CD4-positive, alpha-beta T cell treated with Interleukin-17A for 4 hours (primary cell): ENCODE measurements around the gene GRIN2C.

ENCODE experiments used
- DNase-seq: peaks from one replicate; pipeline ENCODE4 v3.0.0-alpha.2; 2020; ENCODE audit warnings: mixed read lengths

The GRIN2C gene

GRCh38 chr17:74863420-74864296 lies 4.0 kb upstream of the GRIN2C start:
- DNase-seq: no peak

- no peak for DNase-seq
These were observed 3.2 kb upstream of the GRIN2C start for GRCh38 chr17:74862919-74863318.

DNA sequence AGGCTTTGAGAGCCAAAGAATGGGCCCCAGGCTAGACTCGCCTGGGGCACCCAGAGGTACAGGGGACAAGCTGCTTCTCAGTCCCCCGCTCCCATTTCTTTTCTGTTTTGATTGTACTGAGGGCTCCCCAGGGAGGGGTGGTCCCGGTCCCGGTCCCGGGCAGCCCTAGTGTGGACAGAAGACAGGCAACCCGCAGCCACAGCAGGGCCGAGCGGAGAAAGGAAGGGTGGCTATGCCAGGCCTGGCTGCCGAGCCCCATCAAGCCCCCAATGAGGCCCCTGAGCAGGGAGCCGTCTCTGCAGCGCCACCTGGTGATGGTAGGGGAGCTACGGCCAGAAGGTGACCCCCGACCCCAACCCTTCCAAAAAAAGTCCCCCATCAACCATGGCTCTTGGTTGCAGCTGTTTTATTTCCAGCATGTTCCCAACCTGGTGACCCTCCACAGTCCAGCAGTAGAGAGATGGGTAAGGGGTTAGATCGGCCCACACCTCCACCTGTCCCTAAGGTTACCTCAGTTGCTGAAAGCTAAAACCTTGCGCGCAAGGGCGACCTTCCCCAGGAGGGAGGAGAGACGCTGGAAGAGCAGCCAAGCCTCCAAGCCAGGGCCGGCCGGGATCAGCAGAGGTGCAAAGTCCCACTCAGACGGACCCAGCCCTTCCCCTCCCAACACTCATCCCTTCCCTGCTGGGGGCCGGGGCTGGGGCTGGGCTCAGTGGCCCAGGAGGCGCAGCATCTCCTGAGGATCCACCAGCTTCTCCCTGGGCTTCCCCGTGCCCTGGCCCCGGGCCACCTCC lies 2.6 kb upstream of the GRIN2C start:
- peak; percentile 78 for DNase-seq

DNA sequence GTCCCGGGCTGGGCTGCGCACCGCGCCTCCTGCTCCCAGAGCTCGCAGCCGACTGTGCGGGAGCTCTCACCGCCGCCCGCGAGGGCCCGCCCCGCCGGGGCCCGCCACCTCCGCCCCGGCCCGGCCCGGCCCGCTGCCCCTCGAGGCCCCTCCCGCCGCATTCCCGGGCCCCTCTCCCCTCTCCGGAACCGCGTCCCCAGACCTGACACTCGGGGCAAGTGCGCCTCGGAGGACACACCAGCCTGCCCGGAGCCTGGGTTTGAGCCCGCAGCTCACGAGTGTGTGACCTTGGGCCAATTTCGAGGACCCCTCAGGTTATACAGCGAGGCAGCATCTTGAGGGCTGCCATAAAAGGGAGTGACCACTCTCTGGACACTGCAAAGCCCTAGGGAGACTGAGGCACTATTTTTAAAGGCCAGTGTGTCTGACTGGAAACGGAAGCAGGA lies 2.0 kb upstream of the GRIN2C start:
- DNase-seq: no peak

GRCh38 chr17:74860872-74861661 lies 1.4 kb upstream of the GRIN2C start:
- no peak for DNase-seq

- peak; percentile 22 for DNase-seq
These were observed 665 bp upstream of the GRIN2C start for GRCh38 chr17:74860229-74860871.

GRCh38 chr17:74858672-74859458 lies 820 bp downstream of the GRIN2C start:
- no peak for DNase-seq

- no peak for DNase-seq
These were observed 2.5 kb downstream of the GRIN2C start for GRCh38 chr17:74857191-74857590.

- no peak for DNase-seq
These were observed 3.6 kb downstream of the GRIN2C start for GRCh38 chr17:74856112-74856511.

DNA sequence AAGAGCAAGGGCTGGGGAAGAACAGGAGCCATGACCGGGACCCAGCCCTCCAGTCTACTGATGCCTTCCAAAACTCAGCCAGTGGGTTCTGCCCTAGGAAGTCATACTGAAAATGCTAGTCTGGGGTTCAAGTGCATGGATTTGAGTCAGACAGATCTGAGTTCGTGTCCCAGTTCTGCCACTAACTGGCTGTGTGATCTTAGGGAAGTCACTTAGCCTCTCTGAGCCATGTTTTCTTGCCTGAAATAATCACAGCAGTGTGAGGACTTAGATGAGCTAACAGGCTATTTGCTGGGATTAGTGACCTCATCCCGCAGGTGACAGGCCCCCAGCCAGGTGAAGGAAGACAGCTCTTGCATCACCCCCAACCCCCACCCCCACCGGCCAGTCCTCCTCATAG lies 4.4 kb downstream of the GRIN2C start:
- DNase-seq: no peak

- DNase-seq: no peak
These were observed 4.9 kb downstream of the GRIN2C start for GRCh38 chr17:74854792-74855191.

- no peak for DNase-seq
These were observed 6.0 kb downstream of the GRIN2C start for GRCh38 chr17:74853669-74854068.

- DNase-seq: no peak
These were observed 6.7 kb downstream of the GRIN2C start for GRCh38 chr17:74853048-74853397.

GRCh38 chr17:74852237-74853047 lies 7.2 kb downstream of the GRIN2C start:
- DNase-seq: peak; percentile 81

GRCh38 chr17:74851612-74852236 lies 8.0 kb downstream of the GRIN2C start:
- no peak for DNase-seq

GRCh38 chr17:74850914-74851313 lies 8.8 kb downstream of the GRIN2C start:
- DNase-seq: no peak

DNA sequence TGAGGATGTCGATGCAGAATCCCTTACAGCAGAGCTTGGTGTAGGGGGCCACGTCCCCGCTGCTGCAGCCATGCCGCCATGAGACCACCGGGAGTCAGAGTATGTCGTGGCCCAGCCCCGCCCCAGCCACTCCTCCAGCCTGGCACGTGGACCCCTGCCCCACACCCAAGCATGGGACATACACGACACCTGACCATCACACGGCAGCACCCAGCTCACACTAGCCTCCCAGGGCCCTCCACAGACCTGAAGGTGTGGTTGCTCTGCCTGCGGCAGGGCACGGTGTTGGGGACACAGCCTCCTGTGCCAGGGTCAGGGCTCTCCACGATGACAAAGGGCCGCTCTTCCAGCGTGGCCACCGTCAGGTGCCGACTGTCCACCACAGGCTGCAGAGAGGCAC lies 9.4 kb downstream of the GRIN2C start:
- no peak for DNase-seq

DNA sequence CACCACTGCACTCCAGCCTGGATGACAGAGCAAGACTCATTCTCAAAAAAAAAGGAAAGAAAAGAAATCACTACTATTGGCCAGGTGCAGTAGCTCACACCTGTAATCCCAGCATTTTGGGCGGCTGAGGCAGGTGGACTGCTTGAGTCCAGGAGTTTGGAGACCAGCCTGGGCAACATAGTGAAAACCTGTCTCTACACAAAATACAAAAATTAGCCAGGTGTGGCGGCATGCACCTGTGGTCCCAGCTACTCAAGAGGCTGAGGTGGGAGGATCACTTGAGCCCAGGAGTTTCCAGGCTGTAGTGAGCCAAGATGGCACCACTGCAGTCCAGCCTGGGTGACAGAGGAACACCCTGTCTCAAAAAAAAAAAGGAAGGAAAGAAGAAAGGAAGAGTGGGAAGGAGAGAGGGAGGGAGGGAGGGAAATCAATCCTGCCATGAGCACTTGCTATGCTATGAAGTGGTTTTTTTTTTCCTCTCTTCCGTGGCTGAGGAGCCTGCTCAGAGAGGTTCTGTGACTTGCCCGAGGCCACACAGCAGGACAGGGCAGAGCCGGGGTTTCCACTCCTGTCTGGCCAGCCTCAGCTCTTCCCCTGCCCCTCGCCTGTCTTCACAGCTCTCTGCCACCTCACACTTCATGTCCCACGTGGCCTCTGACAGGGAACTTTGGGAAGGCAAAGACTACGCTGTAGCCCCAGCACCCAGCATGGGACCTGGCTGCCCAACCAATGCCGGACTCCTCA lies 10.9 kb downstream of the GRIN2C start:
- no peak for DNase-seq

DNA sequence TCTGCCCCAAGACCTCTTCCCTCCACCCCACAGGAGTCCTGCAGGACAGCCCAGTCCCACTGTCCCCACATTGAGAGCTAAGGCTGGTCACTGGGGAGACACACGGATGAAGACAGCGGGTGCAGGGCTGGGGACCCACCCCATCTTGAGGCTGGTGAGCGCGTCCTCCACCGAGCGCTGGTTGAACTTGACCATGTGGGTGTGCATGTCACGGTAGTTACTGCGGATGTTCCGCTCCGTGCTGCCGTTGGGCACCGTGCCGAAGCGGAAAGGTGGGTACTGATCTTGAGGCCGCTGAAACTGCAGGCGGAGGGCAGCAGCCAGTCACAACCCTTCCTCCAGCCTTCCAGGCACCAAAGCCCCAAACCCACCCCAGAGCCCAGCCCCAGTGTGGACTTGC lies 13.1 kb downstream of the GRIN2C start:
- no peak for DNase-seq

DNA sequence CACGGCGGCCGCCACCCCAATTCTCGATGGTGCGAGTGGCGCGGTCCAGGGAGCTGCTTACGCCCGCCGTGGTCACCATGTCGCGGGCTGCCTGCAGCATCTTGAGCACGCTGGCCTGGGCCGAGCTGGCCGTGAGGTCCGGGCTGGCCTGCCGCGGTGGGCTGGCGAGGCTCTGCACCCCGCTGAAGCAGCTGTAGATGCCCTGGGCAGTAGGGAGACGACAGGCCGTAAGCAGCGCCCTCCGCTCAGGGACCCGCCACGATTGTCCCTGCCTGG lies 16.4 kb downstream of the GRIN2C start:
- DNase-seq: no peak
